ENCODE data around the gene ARHGEF11. TPM values are rescaled to one million over a fixed set of nuclear protein-coding genes. Genes with fewer than 3 reads are reported as not detected.

ARHGEF11 gene
- total and polyA plus RNA-seq, 9 of the 15 experiments (the other 6 are each of a cell fraction or from before 2014, with no cell fraction given) = 0.14 to 15.5 (median 9.0) TPM

DNA sequence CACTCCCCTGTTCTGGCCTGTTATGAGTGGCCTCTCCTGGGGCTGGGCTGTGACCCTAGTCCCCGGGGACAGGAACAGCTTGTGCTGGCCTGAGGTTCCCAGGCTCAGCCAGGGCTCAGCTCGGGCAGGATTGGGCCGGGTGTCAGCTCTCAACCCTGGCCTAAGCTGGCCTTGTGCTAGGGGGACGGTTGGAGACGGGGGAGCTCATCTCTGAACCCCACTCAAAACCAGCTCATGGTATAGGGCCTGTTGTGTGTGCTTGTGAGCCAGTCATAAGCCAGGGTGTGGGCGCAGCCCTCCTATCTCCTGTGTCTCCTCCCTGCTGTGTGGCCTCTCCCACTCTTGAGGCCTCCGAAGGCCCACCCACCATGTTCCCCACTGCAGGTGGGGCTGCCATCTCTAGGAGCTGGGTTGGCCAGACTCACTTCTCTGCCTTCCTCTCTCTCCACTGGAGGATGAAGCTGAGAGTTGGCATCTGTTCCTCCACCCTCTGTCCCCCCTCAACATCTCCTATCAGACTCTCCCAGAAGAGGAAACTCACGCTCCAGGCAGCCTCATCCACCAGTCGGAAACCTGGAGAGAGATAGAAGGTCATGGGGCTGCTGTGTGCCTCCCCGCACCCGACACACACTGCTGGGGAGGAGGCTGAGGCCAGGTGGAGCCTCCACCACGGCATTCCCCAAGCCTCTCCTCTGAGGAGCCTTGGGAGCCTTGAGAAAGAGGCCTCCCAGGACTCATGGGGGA lies 150.7 kb downstream of the ARHGEF11 start (continued):
- no peak for TF ChIP-seq HDAC3 (IDR thresholded peaks at IDR 0.05; ENCODE audit: borderline replicate concordance, partially characterized antibody)
- 0 out of 2 replicates have a peak, but pooled peaks have one; percentile 17 for TF ChIP-seq FOXM1 (IDR thresholded peaks at IDR 0.05; ENCODE audit: low read depth)
- TF ChIP-seq FOXM1 (CRISPR knock-in tag; IDR thresholded peaks at IDR 0.05; ENCODE audit: low read depth) = no peak
- no peak for TF ChIP-seq EWSR1 (IDR thresholded peaks at IDR 0.05; ENCODE audit: borderline replicate concordance, low read depth, partially characterized antibody)
- no peak for TF ChIP-seq ARID2 (IDR thresholded peaks at IDR 0.05)
- TF ChIP-seq, protein P1, sequence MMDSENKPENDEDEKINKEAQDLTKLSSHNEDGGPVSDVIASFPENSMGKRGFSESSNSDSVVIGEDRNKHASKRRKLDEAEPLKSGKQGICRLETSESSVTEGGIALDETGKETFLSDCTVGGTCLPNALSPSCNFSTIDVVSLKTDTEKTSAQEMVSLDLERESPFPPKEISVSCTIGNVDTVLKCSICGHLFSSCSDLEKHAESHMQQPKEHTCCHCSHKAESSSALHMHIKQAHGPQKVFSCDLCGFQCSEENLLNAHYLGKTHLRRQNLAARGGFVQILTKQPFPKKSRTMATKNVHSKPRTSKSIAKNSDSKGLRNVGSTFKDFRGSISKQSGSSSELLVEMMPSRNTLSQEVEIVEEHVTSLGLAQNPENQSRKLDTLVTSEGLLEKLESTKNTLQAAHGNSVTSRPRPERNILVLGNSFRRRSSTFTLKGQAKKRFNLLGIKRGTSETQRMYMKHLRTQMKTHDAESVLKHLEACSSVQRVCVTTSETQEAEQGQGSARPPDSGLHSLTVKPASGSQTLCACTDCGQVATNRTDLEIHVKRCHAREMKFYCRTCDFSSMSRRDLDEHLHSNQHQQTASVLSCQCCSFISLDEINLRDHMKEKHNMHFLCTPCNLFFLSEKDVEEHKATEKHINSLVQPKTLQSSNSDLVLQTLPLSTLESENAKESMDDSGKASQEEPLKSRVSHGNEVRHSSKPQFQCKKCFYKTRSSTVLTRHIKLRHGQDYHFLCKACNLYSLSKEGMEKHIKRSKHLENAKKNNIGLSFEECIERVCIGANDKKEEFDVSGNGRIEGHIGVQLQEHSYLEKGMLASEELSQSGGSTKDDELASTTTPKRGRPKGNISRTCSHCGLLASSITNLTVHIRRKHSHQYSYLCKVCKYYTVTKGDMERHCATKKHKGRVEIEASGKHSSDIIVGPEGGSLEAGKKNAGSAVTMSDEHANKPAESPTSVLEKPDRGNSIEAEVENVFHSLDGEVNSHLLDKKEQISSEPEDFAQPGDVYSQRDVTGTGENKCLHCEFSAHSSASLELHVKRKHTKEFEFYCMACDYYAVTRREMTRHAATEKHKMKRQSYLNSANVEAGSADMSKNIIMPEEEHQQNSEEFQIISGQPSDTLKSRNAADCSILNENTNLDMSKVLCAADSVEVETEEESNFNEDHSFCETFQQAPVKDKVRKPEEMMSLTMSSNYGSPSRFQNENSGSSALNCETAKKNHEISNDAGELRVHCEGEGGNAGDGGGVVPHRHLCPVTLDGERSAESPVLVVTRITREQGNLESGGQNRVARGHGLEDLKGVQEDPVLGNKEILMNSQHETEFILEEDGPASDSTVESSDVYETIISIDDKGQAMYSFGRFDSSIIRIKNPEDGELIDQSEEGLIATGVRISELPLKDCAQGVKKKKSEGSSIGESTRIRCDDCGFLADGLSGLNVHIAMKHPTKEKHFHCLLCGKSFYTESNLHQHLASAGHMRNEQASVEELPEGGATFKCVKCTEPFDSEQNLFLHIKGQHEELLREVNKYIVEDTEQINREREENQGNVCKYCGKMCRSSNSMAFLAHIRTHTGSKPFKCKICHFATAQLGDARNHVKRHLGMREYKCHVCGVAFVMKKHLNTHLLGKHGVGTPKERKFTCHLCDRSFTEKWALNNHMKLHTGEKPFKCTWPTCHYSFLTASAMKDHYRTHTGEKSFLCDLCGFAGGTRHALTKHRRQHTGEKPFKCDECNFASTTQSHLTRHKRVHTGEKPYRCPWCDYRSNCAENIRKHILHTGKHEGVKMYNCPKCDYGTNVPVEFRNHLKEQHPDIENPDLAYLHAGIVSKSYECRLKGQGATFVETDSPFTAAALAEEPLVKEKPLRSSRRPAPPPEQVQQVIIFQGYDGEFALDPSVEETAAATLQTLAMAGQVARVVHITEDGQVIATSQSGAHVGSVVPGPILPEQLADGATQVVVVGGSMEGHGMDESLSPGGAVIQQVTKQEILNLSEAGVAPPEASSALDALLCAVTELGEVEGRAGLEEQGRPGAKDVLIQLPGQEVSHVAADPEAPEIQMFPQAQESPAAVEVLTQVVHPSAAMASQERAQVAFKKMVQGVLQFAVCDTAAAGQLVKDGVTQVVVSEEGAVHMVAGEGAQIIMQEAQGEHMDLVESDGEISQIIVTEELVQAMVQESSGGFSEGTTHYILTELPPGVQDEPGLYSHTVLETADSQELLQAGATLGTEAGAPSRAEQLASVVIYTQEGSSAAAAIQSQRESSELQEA (IDR thresholded peaks at IDR 0.05; ENCODE audit: low read depth) = no peak
- TF ChIP-seq TAF15 (IDR thresholded peaks at IDR 0.05; ENCODE audit: low read depth, low read length) = no peak
- TF ChIP-seq BRF1 (IDR thresholded peaks at IDR 0.05; ENCODE audit: borderline replicate concordance, extremely low read depth, insufficient read length) = no peak
- TF ChIP-seq, protein P2, sequence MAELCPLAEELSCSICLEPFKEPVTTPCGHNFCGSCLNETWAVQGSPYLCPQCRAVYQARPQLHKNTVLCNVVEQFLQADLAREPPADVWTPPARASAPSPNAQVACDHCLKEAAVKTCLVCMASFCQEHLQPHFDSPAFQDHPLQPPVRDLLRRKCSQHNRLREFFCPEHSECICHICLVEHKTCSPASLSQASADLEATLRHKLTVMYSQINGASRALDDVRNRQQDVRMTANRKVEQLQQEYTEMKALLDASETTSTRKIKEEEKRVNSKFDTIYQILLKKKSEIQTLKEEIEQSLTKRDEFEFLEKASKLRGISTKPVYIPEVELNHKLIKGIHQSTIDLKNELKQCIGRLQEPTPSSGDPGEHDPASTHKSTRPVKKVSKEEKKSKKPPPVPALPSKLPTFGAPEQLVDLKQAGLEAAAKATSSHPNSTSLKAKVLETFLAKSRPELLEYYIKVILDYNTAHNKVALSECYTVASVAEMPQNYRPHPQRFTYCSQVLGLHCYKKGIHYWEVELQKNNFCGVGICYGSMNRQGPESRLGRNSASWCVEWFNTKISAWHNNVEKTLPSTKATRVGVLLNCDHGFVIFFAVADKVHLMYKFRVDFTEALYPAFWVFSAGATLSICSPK (IDR thresholded peaks at IDR 0.05; ENCODE audit: borderline replicate concordance) = no peak
- TF ChIP-seq, protein P3, sequence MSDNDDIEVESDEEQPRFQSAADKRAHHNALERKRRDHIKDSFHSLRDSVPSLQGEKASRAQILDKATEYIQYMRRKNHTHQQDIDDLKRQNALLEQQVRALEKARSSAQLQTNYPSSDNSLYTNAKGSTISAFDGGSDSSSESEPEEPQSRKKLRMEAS (CRISPR knock-in tag; IDR thresholded peaks at IDR 0.05) = peak; percentile 51
- peak; percentile 79 for TF ChIP-seq TAL1 (IDR thresholded peaks at IDR 0.05)
- TF ChIP-seq, protein P4, sequence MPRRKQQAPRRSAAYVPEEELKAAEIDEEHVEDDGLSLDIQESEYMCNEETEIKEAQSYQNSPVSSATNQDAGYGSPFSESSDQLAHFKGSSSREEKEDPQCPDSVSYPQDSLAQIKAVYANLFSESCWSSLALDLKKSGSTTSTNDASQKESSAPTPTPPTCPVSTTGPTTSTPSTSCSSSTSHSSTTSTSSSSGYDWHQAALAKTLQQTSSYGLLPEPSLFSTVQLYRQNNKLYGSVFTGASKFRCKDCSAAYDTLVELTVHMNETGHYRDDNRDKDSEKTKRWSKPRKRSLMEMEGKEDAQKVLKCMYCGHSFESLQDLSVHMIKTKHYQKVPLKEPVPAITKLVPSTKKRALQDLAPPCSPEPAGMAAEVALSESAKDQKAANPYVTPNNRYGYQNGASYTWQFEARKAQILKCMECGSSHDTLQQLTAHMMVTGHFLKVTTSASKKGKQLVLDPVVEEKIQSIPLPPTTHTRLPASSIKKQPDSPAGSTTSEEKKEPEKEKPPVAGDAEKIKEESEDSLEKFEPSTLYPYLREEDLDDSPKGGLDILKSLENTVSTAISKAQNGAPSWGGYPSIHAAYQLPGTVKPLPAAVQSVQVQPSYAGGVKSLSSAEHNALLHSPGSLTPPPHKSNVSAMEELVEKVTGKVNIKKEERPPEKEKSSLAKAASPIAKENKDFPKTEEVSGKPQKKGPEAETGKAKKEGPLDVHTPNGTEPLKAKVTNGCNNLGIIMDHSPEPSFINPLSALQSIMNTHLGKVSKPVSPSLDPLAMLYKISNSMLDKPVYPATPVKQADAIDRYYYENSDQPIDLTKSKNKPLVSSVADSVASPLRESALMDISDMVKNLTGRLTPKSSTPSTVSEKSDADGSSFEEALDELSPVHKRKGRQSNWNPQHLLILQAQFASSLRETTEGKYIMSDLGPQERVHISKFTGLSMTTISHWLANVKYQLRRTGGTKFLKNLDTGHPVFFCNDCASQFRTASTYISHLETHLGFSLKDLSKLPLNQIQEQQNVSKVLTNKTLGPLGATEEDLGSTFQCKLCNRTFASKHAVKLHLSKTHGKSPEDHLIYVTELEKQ (CRISPR knock-in tag; IDR thresholded peaks at IDR 0.05) = no peak
- no peak for TF ChIP-seq ZNF408 (CRISPR knock-in tag; IDR thresholded peaks at IDR 0.05; ENCODE audit: low read depth)

All from K562 (cell line).